Measurements from ENCODE around the gene PFKP.
A peak's percentile ranks its signal among the peaks of the same experiment; 100 is the strongest.
"Not testable (repeated sequence)": the region's sequence is repeated elsewhere in the genome, so short reads cannot be mapped to it uniquely, and the experiment has no call there.

PFKP gene

GRCh38 chr10:3159152-3159551 is 91.8 kb downstream of the PFKP start:
- no peak for DNase-seq (ENCODE audit: low read depth)

- no peak for DNase-seq (ENCODE audit: low read depth)
These were observed 95.2 kb downstream of the PFKP start for GRCh38 chr10:3162533-3162932.

- DNase-seq (ENCODE audit: low read depth): no peak
These were observed 96.5 kb downstream of the PFKP start for GRCh38 chr10:3163879-3164278.

GRCh38 chr10:3165196-3165595 is 97.8 kb downstream of the PFKP start:
- no peak for DNase-seq (ENCODE audit: low read depth)

- DNase-seq (ENCODE audit: low read depth): no peak
These were observed 99.3 kb downstream of the PFKP start for GRCh38 chr10:3166496-3167290.

- peak; percentile 10 for DNase-seq (ENCODE audit: low read depth)
These were observed 100.4 kb downstream of the PFKP start for GRCh38 chr10:3167611-3168330.

- no peak for DNase-seq (ENCODE audit: low read depth)
These were observed 101.9 kb downstream of the PFKP start for GRCh38 chr10:3169271-3169670.

GRCh38 chr10:3169673-3170072 is 102.3 kb downstream of the PFKP start:
- DNase-seq (ENCODE audit: low read depth): no peak

GRCh38 chr10:3171488-3171887 is 104.1 kb downstream of the PFKP start:
- DNase-seq (ENCODE audit: low read depth): not testable (repeated sequence)

GRCh38 chr10:3172081-3172445 is 104.7 kb downstream of the PFKP start:
- DNase-seq (ENCODE audit: low read depth): peak; percentile 85

- DNase-seq (ENCODE audit: low read depth): peak; percentile 99
These were observed 105.3 kb downstream of the PFKP start, which contains the start of gene PITRM1 for GRCh38 chr10:3172446-3173170. Gene PITRM1, minus strand, starts transcription at chr10:3172782. Its CDS starts 10 bp downstream, at chr10:3172772.

- DNase-seq (ENCODE audit: low read depth): no peak
These were observed 106.0 kb downstream of the PFKP start for GRCh38 chr10:3173171-3173878.

- DNase-seq (ENCODE audit: low read depth): no peak
These were observed 110.7 kb downstream of the PFKP start for GRCh38 chr10:3178042-3178441.

GRCh38 chr10:3179174-3179573 is 111.8 kb downstream of the PFKP start:
- no peak for DNase-seq (ENCODE audit: low read depth)

GRCh38 chr10:3180355-3181025 is 113.1 kb downstream of the PFKP start:
- DNase-seq (ENCODE audit: low read depth): no peak

GRCh38 chr10:3185386-3185785 is 118.0 kb downstream of the PFKP start:
- DNase-seq (ENCODE audit: low read depth): no peak

- DNase-seq (ENCODE audit: low read depth): no peak
These were observed 119.0 kb downstream of the PFKP start for GRCh38 chr10:3186368-3186767.
